OCI-LY3 (cell line): ENCODE results near the gene HPGD.

ENCODE experiments used
- EZH2phosphoT487 ChIP-seq: fragments of 200-600 bp; shearing (Covaris generic); IDR thresholded peaks from 2 replicates; pipeline ENCODE4 v1.6.1; 2018; ENCODE audit warnings: antibody characterized with exemption, mixed run types, low read depth
- TF ChIP-seq, protein P1 (sequence below): fragments of 200-600, 300-600 bp; sonication (generic); IDR thresholded peaks from 2 replicates; pipeline ENCODE4 v1.5.1; 2014; ENCODE audit warnings: antibody characterized with exemption, low read length, low read depth

- TF ChIP-seq EZH2phosphoT487: no peak
- TF ChIP-seq, protein P1, sequence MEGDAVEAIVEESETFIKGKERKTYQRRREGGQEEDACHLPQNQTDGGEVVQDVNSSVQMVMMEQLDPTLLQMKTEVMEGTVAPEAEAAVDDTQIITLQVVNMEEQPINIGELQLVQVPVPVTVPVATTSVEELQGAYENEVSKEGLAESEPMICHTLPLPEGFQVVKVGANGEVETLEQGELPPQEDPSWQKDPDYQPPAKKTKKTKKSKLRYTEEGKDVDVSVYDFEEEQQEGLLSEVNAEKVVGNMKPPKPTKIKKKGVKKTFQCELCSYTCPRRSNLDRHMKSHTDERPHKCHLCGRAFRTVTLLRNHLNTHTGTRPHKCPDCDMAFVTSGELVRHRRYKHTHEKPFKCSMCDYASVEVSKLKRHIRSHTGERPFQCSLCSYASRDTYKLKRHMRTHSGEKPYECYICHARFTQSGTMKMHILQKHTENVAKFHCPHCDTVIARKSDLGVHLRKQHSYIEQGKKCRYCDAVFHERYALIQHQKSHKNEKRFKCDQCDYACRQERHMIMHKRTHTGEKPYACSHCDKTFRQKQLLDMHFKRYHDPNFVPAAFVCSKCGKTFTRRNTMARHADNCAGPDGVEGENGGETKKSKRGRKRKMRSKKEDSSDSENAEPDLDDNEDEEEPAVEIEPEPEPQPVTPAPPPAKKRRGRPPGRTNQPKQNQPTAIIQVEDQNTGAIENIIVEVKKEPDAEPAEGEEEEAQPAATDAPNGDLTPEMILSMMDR: no peak
These were observed 1.6 kb downstream of the HPGD start for GRCh38 chr4:174520660-174521059.
